Panc1 (cell line): ENCODE results near the gene SEC22C. TPM values are rescaled to one million over a fixed set of nuclear protein-coding genes. Genes with fewer than 3 reads are reported as not detected.

Experiments used
- ATAC-seq: fragments of 200-7000 bp; cut with Tn5 transposase; 2 replicates; pipeline ENCODE4 v1.9.1; 2020; ENCODE audit warnings: mild to moderate bottlenecking, moderate library complexity
- BruUV-seq: library from RNA; stranded (reverse); fragments of 400-500 nt; replicated peaks from 2 replicates; lab custom pipeline; 2021; lab: Mats Ljungman, UMichigan
- CTCF ChIA-PET: fragments of 300-600 bp; sonication (Branson Sonifier 250); formaldehyde crosslinking; loops from one replicate; lab custom pipeline; 2022; ENCODE audit warnings: antibody characterized with exemption; lab: Charles Lee
- POLR2A ChIA-PET: fragments of 300-600 bp; sonication (Branson Sonifier 250); formaldehyde crosslinking; loops from one replicate; lab custom pipeline; 2022; ENCODE audit warnings: antibody characterized with exemption; lab: Charles Lee
- DNase-seq: peaks from one replicate; pipeline ENCODE4 v3.0.0-alpha.2; 2010; ENCODE audit warnings: low read depth, low spot score
- H3K27ac ChIP-seq: 2 replicates; pipeline ENCODE4 v1.5.1; 2011; ENCODE audit warnings: mild to moderate bottlenecking, low read length, inconsistent platforms
- H3K27me3 ChIP-seq: fragments of 200-500 bp; sonication (Bioruptor generic); 2 replicates; pipeline ENCODE4 v1.6.0; 2014; ENCODE audit warnings: low read length, inconsistent platforms; ENCODE audit not compliant: control insufficient read depth, insufficient read depth
- H3K36me3 ChIP-seq: fragments of 200-500 bp; sonication (Bioruptor generic); 2 replicates; pipeline ENCODE4 v1.5.1; 2014; ENCODE audit warnings: inconsistent platforms, mild to moderate bottlenecking, low read length, moderate library complexity; ENCODE audit not compliant: control insufficient read depth, insufficient read depth
- H3K4me1 ChIP-seq: 2 replicates; pipeline ENCODE4 v1.5.1; 2011; ENCODE audit warnings: inconsistent platforms, mild to moderate bottlenecking, low read length, moderate library complexity; ENCODE audit not compliant: control insufficient read depth, insufficient read depth
- H3K4me3 ChIP-seq, 2 experiments: 2 replicates each; pipeline ENCODE4 v1.5.1; 2011 to 2012; ENCODE audit warnings: low read depth in 2 of 2, low read length in 2 of 2, mild to moderate bottlenecking in 2 of 2, inconsistent platforms in 1 of 2, moderate library complexity in 1 of 2
- H3K9me3 ChIP-seq: fragments of 200-500 bp; sonication (Bioruptor generic); 2 replicates; pipeline ENCODE4 v1.5.1; 2014; ENCODE audit warnings: low read depth, mild to moderate bottlenecking, inconsistent platforms, low read length, moderate library complexity; ENCODE audit not compliant: control insufficient read depth, insufficient read depth
- POLR2AphosphoS5 ChIP-seq: IDR thresholded peaks from 2 replicates; pipeline ENCODE4 v1.6.1; 2012; ENCODE audit warnings: mild to moderate bottlenecking, low read depth, low read length, moderate library complexity
- SIN3A ChIP-seq: IDR thresholded peaks from 2 replicates; pipeline ENCODE4 v1.6.1; 2012; ENCODE audit warnings: low read depth, mild to moderate bottlenecking, low read length, moderate library complexity, borderline replicate concordance; ENCODE audit not compliant: insufficient read depth
- TCF7L2 ChIP-seq: IDR thresholded peaks from 2 replicates; pipeline ENCODE4 v1.6.1; 2011; ENCODE audit warnings: mild to moderate bottlenecking, low read depth, low read length, inconsistent platforms
- in situ Hi-C: cut with HindIII; loops from 2 replicates; pipeline ENCODE4 v1.10.0; 2016; ENCODE audit warnings: low sequenced_read_pairs, low pct_unique_long_range_greater_than_20kb
- intact Hi-C: fragments of 100-400 bp; cut with micrococcal nuclease; formaldehyde crosslinking; loops from one replicate; pipeline ENCODE4 v1.10.0; 2022; ENCODE audit not compliant: unreplicated experiment
- total RNA-seq: library from RNA; stranded (reverse); gene quantifications from one replicate; pipeline ENCODE4 v1.2.1, GENCODE V29; 2021; ENCODE audit not compliant: unreplicated experiment
- TF ChIP-seq, protein P1 (sequence below), 2 experiments: IDR thresholded peaks; 2 replicates each; pipeline ENCODE4 v1.6.1; 2011 to 2012; ENCODE audit warnings: low read depth in 2 of 2, control low read depth in 1 of 2, low read length in 1 of 2, mild to moderate bottlenecking in 1 of 2, moderate library complexity in 1 of 2; ENCODE audit not compliant: insufficient read depth in 1 of 2
- TF ChIP-seq, protein P2 (sequence below): fragments of 450-650 bp; IDR thresholded peaks from 2 replicates; pipeline ENCODE4 v1.5.1; 2017; ENCODE audit warnings: mild to moderate bottlenecking

Gene SEC22C
- total RNA-seq, 1 experiment from 2014 or later: 45.9 TPM

DNA sequence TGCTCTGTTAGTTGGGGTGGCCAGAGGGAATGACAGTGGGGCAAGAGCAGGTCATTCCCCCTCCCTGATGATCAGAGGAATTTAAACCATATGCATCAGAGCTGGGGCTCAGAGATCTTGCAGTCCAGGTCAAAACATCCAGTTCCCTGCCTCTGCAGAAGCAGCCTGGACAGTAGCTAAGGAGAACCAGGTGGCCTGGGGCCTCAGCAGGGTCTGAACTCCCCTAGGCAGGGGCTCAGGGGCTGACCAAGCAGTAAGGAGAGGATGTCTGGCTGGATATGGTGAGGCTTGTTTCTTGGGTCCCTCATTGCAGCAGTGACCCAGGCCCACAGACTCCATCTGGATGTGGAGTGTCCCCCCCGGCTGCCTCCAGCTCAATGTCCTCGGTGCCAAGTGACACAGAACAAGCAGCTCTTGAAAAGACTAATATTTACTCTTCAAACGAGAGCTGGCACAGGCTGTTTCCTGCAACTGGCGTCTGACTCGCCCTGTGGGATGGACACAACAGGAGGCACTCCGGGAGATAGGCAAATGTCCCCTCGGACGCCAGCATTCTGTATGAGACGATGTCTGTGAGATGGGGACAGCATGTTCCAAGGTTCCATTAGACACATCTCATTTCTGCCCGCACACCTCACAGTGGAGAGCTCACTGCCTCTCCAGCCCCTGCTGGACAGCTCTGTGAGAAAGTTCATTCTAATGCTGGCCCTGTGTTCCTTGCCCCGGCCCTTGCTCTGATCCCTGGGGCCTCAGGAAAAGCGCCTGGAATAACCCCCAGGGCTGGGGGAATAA is 37.1 kb downstream of the SEC22C start:
- Histone ChIP-seq H3K36me3 (no peaks in the 10 kb centered on the region), H3K4me3 (no peak overlapping the region), H3K27me3 (no peaks in the 10 kb centered on the region), H3K9me3 (no peaks in the 10 kb centered on the region), H3K27ac (no peak overlapping the region), H3K4me1 (no peaks in the 10 kb centered on the region; the same call in 1 of the 2 replicates)
- DNase-seq (no peak), ATAC-seq (peak; percentile 75)
- ChIA-PET POLR2A (interaction anchor here (0.6 kb wide), 1 partner anchor 140 kb away, joined by 5 read pairs; no protein-coding TSS in a partner anchor), CTCF (interaction anchor here (0.7 to 1.2 kb wide), 4 partner anchors 9 to 316 kb away, joined by 3 to 4 read pairs (median 3); no protein-coding TSS in a partner anchor)
- in situ Hi-C loops (no loop called here), intact Hi-C loops (loop anchor here (5.0 kb wide), 2 partner anchors 297 to 312 kb away; no protein-coding TSS in a partner anchor)
- no TSS peak for BruUV-seq
- TF ChIP-seq SIN3A: no peak
- TF ChIP-seq, protein P1, sequence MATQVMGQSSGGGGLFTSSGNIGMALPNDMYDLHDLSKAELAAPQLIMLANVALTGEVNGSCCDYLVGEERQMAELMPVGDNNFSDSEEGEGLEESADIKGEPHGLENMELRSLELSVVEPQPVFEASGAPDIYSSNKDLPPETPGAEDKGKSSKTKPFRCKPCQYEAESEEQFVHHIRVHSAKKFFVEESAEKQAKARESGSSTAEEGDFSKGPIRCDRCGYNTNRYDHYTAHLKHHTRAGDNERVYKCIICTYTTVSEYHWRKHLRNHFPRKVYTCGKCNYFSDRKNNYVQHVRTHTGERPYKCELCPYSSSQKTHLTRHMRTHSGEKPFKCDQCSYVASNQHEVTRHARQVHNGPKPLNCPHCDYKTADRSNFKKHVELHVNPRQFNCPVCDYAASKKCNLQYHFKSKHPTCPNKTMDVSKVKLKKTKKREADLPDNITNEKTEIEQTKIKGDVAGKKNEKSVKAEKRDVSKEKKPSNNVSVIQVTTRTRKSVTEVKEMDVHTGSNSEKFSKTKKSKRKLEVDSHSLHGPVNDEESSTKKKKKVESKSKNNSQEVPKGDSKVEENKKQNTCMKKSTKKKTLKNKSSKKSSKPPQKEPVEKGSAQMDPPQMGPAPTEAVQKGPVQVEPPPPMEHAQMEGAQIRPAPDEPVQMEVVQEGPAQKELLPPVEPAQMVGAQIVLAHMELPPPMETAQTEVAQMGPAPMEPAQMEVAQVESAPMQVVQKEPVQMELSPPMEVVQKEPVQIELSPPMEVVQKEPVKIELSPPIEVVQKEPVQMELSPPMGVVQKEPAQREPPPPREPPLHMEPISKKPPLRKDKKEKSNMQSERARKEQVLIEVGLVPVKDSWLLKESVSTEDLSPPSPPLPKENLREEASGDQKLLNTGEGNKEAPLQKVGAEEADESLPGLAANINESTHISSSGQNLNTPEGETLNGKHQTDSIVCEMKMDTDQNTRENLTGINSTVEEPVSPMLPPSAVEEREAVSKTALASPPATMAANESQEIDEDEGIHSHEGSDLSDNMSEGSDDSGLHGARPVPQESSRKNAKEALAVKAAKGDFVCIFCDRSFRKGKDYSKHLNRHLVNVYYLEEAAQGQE (IDR thresholded peaks at IDR 0.05; ENCODE audit: insufficient read depth in 1 of 2, low read depth in 2 of 2, low read length in 1 of 2): peak in 1 of 2 experiments; percentile 55; a peak in 1 of 4 replicates

DNA sequence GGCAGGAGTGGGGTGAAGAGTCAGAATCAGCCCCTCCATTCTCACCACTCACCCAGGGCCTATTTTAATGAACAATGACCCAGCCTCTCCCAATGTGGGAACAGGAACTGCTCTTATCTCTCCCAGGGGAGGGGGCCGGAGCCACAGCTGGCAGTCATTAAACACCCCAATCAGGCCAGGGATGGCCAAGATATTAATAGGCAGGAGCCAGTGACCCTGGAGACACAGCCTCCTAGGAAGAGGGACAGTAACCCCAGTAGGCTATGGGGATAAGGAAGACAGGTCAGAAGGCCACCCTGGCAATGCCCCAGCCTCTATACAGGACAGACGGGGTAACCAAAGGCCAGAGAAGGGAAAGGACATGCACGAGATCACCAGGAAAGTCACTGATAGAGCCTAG is 40.7 kb downstream of the SEC22C start:
- intact Hi-C loops: loop anchor here (2.0 kb wide), 1 partner anchor 38 kb away; the partner anchor contains the start of gene VIPR1
- no peaks in the 10 kb centered on the region for H3K36me3 ChIP-seq
- H3K27ac ChIP-seq: no peak overlapping the region
- ATAC-seq (no peak), DNase-seq (no peak)
- TF ChIP-seq, protein P2, sequence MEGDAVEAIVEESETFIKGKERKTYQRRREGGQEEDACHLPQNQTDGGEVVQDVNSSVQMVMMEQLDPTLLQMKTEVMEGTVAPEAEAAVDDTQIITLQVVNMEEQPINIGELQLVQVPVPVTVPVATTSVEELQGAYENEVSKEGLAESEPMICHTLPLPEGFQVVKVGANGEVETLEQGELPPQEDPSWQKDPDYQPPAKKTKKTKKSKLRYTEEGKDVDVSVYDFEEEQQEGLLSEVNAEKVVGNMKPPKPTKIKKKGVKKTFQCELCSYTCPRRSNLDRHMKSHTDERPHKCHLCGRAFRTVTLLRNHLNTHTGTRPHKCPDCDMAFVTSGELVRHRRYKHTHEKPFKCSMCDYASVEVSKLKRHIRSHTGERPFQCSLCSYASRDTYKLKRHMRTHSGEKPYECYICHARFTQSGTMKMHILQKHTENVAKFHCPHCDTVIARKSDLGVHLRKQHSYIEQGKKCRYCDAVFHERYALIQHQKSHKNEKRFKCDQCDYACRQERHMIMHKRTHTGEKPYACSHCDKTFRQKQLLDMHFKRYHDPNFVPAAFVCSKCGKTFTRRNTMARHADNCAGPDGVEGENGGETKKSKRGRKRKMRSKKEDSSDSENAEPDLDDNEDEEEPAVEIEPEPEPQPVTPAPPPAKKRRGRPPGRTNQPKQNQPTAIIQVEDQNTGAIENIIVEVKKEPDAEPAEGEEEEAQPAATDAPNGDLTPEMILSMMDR: no peak
- TF ChIP-seq SIN3A (no peak), TCF7L2 (no peak), POLR2AphosphoS5 (no peak)
- TF ChIP-seq, protein P1 (IDR thresholded peaks at IDR 0.05; ENCODE audit: insufficient read depth in 1 of 2, low read depth in 2 of 2, low read length in 1 of 2): no peak
- in situ Hi-C loops: no loop called here
- no peaks in the 10 kb centered on the region for H3K27me3 ChIP-seq
- ChIA-PET CTCF (no interaction called here), POLR2A (no interaction called here)
- H3K4me1 ChIP-seq: no peaks in the 10 kb centered on the region
- H3K4me3 ChIP-seq: no peak overlapping the region
- no peaks in the 10 kb centered on the region for H3K9me3 ChIP-seq
- no TSS peak for BruUV-seq
